Stimulated activated CD8-positive, alpha-beta memory T cell treated with anti-CD3 and anti-CD28 coated beads, Interleukin-15, amount 100 ng/mL, for 4 hours (primary cell): ENCODE results near the gene UCN3.
"Not testable (repeated sequence)": the region's sequence is repeated elsewhere in the genome, so short reads cannot be mapped to it uniquely, and the experiment has no call there.

Source experiments
- DNase-seq, 2 donors: peaks; one replicate each; pipeline ENCODE4 v3.0.0-alpha.2; 2020; ENCODE audit warnings: low read depth in 2 of 2

The UCN3 gene

DNA sequence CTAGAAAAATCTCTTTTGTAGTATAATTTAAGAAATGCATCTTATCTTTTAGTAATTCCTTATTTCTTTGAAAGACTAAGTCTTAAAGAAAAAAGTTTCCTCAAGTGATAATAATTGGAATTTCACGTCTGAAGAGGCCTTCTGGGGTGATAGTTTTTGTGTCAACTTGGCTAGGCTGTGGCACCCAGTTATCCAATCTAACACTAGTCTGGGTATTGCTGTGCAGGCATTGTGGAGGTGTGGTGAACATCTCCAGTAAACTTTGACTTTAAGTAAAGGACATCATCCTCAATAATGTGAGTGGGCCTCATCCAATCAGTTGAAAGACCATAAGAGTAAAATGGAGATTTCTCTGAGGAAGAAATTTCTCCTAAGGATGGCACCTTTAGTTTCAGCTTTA is 42.2 kb downstream of the UCN3 start:
- no peak for DNase-seq

DNA sequence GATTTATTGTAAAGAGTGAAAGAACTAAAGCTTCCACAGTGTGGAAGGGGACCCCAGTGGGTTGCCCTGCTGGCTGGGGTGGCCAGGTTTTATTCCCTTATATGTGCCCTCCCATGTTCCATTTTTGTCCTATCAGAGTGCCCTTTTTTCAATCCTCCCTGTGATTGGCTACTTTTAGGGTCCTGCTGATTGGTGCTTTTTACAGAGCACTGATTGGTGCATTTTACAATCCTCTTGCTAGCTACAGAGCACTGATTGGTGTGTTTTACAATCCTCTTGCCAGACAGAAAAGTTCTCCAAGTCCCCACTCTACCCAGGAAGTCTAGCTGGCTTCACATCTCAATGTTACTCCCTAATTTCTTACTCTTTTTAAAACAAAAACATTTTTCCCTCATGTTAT is 46.0 kb downstream of the UCN3 start:
- DNase-seq, result not testable (repeated sequence)

DNA sequence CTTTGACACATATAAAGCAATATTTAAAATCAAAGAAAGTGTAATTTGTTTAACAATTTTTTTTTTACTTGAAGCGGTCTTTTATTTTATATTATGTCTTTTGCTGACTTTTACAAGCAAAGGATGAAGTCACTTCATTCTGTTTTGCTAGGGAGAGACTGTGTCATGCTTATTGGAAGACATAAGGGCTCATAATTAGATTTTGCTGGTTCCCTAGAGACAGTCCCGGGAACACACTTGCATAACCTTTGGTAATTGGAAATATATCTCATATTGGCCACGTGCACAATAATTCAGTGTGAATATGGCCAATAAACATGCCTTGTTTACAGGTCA is 47.1 kb downstream of the UCN3 start:
- no peak for DNase-seq

DNA sequence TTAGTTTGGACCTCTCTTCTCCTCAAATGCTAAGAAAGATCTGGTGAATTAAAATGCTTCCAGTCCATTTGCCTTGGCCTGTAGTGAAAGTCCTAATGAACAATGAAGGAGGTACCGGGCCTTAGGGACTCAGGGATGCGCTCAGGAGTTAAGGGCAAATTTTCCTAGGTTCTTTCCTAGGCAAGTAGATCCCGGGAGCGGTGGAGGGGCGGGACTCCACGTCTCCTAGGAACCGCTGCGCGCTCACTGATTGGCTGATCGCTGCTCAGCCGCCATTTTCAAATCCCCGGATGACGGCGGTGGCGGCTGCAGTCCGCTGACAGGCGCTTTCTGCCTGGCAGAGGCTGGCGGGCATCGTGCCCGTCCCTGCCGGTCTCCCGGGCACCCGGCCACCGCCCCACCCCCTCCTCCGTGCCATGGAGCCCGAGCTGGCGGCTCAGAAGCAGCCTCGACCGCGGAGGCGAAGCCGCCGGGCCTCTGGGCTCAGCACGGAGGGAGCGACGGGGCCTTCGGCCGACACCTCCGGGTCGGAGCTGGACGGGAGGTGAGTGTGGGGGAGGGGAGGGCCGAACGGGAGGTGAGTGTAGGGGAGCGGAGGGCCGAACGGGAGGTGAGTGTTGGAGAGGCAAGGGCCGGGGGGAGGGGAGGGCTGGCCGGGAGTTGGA is 47.6 kb downstream of the UCN3 start, which contains the start of gene NET1:
Gene NET1 (plus strand): TSS at position 281 of the 665 bp plus-strand sequence. CDS start 136 bp downstream, at position 417.
- peak; percentile 14 to 17 for DNase-seq

DNA sequence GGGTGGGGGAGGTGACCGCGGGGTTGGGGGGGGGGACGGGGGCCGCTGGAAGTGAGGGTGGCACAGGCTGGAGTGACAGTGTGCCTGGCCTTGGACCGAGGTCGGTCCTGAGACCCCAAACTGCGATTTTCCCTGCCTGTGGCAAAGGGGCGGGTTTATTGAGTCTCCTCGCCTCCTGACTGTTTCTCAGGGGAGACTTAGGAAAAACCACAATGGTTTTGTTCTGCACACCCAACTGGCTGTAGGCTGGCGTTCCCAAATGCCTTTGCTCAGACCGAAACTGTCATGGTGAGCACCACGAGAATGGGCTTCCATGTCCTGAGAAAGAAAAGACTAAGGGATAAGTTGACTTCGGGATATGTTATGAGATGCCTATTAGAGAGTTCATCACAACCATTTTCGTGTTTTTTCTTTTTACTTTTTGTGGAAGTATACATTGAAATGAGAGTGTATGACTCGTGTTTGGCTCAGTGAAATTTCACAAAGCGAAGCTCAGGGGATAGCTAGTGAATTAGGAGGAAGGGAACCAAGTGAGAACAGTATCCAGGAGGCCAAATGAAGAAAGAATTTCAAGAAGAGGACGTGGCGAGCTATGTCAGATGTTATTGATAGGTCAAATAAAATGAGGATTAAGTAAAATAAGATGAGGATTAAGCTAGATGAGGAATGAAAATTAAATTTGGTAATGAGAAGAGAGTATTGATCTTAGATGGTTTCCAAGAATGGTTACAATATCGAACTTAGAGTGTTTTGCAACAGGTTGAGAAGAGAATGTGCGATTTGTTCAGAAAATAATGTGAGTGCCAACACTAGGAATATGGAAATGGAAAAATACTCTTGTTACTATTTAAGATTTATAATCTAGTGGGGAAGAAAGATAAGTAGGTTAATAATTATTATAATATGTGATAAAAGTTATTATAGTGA is 48.5 kb downstream of the UCN3 start:
- no peak for DNase-seq

DNA sequence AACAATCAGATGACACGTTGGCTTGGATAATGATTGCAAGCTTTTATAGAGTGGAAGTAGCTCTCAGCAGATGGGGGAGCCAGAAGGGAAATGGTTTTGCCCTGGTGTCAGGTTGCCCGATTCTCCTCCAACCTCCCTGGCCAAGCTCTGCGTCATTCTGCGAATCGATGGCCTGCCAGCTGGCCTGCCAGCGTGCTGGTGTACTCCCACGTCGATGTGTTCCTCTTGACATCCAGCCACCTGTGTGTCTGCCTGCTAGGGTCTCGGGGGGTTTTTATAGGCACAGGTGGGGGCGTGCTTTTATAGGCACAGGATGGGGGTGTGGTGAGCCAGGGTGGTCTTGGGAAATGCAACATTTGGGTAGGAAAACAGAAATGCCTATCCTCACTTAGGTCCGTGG is 52.2 kb downstream of the UCN3 start:
- DNase-seq, result no peak

DNA sequence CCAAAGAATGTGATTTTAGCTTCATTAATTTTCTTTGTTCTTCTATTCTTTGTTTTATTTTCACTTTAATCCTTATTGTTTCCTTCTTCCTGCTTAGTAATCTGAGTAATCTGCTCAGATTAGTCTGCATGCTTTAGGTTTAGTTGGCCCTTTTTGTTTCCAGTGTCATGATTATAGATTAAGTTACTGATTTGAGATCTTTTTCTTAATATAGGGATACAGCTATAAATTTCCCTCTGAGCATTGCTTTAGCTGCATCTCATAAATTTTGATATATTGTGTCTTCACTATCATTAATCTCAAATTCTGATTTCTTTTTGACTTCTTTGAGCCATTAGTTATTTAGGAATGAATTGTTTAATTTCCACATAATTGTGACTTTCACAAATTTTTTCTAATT is 53.8 kb downstream of the UCN3 start:
- no peak for DNase-seq

DNA sequence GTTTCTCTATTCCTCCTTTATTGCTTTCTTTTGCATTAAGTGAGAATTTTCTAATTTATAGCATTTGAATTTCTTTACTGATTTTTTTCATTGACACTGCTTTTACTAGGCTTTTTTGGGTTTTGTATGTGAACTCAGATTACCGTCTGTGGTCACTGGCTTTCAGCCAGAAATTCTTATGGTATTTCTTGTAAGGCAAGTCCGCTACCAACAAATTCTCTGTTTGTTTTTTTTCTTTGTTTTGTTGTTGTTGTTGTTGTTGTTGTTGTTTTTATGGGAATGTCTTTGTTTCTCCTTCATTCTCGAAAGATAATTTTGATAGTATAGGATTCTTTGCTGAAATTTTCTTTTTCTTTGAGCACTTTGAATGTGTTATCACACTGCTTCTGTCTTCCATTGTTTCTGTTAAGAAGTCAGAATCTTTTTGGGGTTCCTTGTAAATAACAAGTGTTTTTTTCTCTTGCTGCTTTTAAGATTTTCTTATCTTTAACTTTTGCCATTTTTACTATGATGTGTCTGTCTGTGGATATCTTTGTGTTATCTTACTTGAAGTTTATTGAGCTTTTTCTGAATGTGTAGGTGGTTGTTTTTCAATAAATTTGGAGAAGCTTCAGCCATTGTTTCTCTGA is 54.8 kb downstream of the UCN3 start:
- no peak for DNase-seq

DNA sequence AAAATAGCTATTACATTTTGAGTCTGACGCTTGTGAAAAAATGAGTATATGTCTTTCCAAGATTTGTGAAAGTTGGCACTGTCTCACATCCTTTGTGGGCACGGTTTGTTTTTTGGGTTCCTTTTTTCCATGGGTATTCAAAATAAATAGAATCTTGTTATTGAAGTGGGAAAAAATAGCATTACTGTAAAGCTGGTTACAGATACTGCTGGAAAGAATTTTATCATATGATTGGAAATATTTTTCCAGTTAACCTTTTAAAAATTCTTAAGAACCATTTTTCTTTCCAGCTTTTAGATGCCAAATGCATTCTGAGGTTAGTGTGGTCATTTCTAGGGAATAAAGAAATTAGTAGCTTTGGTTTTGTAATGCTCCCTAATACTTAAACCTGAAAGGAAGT is 59.0 kb downstream of the UCN3 start:
- DNase-seq, result no peak
